PC-9 (cell line): ENCODE measurements around the gene TRIO. TPM values are rescaled to one million over a fixed set of nuclear protein-coding genes. Genes with fewer than 3 reads are reported as not detected.

ENCODE experiments used
- BruUV-seq: library from RNA; stranded (reverse); fragments of 400-500 nt; replicated peaks from 2 replicates; lab custom pipeline; 2021; lab: Mats Ljungman, UMichigan
- CTCF ChIA-PET: fragments of 300-600 bp; sonication (Branson Sonifier 250); formaldehyde crosslinking; loops from one replicate; lab custom pipeline; 2022; ENCODE audit warnings: antibody characterized with exemption; lab: Charles Lee
- POLR2A ChIA-PET: fragments of 300-600 bp; sonication (Branson Sonifier 250); formaldehyde crosslinking; loops from one replicate; lab custom pipeline; 2022; ENCODE audit warnings: antibody characterized with exemption; ENCODE audit not compliant: unreplicated experiment; lab: Charles Lee
- DNase-seq, 2 experiments: peaks; one replicate each; pipeline versions ENCODE4 v3.0.0 to v3.0.0-alpha.2; 2015 to 2022; ENCODE audit warnings: mixed read lengths in 1 of 2
- H2AFZ ChIP-seq: fragments of 200-600 bp; sonication (generic); 2 replicates; pipeline ENCODE4 v1.8.1; 2017; ENCODE audit warnings: antibody characterized with exemption
- H3F3A ChIP-seq: fragments of 200-600 bp; sonication (generic); 2 replicates; pipeline ENCODE4 v1.8.1; 2017; ENCODE audit warnings: antibody characterized with exemption, mild to moderate bottlenecking, low read depth; ENCODE audit not compliant: insufficient read depth
- H3K27ac ChIP-seq: fragments of 200-600 bp; sonication (generic); 2 replicates; pipeline ENCODE4 v1.6.1; 2016; ENCODE audit warnings: mixed run types
- H3K27me3 ChIP-seq: fragments of 200-600 bp; sonication (generic); 2 replicates; pipeline ENCODE4 v1.6.1; 2016; ENCODE audit warnings: low read depth, mixed run types; ENCODE audit not compliant: insufficient read depth
- H3K36me3 ChIP-seq: fragments of 200-600 bp; sonication (generic); 2 replicates; pipeline ENCODE4 v1.6.1; 2016; ENCODE audit warnings: low read depth, mixed run types
- H3K4me1 ChIP-seq: fragments of 200-600 bp; sonication (generic); replicated peaks from 2 replicates; pipeline ENCODE4 v1.6.1; 2016; ENCODE audit warnings: mixed run types; ENCODE audit not compliant: insufficient read depth
- H3K4me2 ChIP-seq: fragments of 200-600 bp; sonication (generic); 2 replicates; pipeline ENCODE4 v1.6.1; 2017; ENCODE audit warnings: mixed run types
- H3K4me3 ChIP-seq: fragments of 200-600 bp; sonication (generic); 2 replicates; pipeline ENCODE4 v1.6.1; 2016; ENCODE audit warnings: mixed run types
- H3K79me2 ChIP-seq: fragments of 200-600 bp; sonication (generic); 2 replicates; pipeline ENCODE4 v1.6.1; 2017; ENCODE audit warnings: low read depth, mixed run types
- H3K9me2 ChIP-seq: fragments of 200-600 bp; sonication (generic); 2 replicates; pipeline ENCODE4 v1.8.1; 2017; ENCODE audit warnings: mild to moderate bottlenecking; ENCODE audit not compliant: insufficient read depth
- H3K9me3 ChIP-seq: fragments of 200-600 bp; sonication (generic); 2 replicates; pipeline ENCODE4 v1.8.1; 2016; ENCODE audit warnings: low read depth; ENCODE audit not compliant: insufficient read depth
- H4K20me1 ChIP-seq: fragments of 200-600 bp; sonication (generic); 2 replicates; pipeline ENCODE4 v1.8.1; 2017; ENCODE audit not compliant: insufficient read depth
- EZH2 ChIP-seq: fragments of 200-600 bp; sonication (generic); IDR thresholded peaks from 2 replicates; pipeline ENCODE4 v1.8.0; 2017; ENCODE audit warnings: antibody characterized with exemption, low read depth
- intact Hi-C: fragments of 100-400 bp; cut with micrococcal nuclease; formaldehyde crosslinking; loops from one replicate; pipeline ENCODE4 v1.10.0; 2022; ENCODE audit not compliant: unreplicated experiment
- total RNA-seq: library from RNA; stranded (reverse); gene quantifications from 2 replicates; pipeline ENCODE4 v1.2.3, GENCODE V29; 2021
- TF ChIP-seq, protein P1 (sequence below): fragments of 200-600 bp; sonication (generic); conservative IDR thresholded peaks from 2 replicates; pipeline ENCODE4 v1.6.1; 2017; ENCODE audit warnings: mixed run types, antibody characterized with exemption, mild to moderate bottlenecking, moderate library complexity

TRIO gene
- total RNA-seq, 1 experiment from 2014 or later, result 596 TPM

DNA sequence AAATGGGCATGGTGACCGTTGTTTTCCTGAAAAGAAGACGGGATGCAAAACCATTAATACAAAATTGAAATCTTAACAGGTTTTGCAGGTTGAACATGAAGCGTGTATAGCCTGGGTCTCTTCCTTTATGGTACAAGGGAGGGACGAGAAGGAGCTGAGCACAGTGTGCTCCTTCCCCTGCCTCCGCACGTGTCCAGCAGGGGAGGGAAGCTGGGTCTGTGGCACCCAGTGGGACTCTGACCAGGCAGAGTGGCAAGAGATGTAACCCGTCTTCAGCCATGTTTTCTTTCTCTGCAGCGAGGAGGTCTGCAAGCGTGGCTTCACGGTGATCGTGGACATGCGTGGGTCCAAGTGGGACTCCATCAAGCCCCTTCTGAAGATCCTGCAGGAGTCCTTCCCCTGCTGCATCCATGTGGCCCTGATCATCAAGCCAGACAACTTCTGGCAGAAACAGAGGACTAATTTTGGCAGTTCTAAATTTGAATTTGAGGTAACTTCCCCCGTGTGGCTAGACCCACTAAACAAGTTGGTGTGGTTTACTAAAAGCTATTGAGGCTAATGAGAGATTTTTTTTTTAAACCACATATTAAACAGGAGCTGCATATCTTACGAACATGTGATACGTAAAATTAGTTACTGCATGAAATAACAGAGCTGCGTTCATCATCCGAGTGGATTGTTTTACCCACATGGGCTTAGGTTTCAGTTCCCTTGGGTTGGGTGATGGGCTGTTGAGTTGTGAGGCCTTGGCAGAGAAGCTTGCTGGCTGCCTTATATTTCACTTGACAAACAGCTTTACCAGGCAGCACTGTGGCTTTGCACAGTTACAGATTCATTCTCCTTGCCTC is 143.7 kb downstream of the TRIO start:
- H4K20me1 ChIP-seq, result peaks cover 10% of the 10 kb centered on the region; the same call in 1 of the 2 replicates
- ChIA-PET POLR2A (interaction anchor here (0.6 kb wide), 1 partner anchor 723 kb away, joined by 5 read pairs; no protein-coding TSS in a partner anchor), CTCF (no interaction called here)
- no peak overlapping the region for H3K4me3 ChIP-seq
- no peaks in the 10 kb centered on the region for H3K27me3 ChIP-seq
- H3K27ac ChIP-seq, result no peak overlapping the region
- peaks cover 40% of the 10 kb centered on the region for H3K79me2 ChIP-seq
- H3F3A ChIP-seq, result peaks cover 15% of the 10 kb centered on the region; the same call in 1 of the 2 replicates
- no peaks in the 10 kb centered on the region for H3K9me3 ChIP-seq
- H3K4me2 ChIP-seq, result no peak overlapping the region
- H2AFZ ChIP-seq, result no peak overlapping the region
- no TSS peak for BruUV-seq
- H3K9me2 ChIP-seq, result no peaks in the 10 kb centered on the region
- TF ChIP-seq, protein P1, sequence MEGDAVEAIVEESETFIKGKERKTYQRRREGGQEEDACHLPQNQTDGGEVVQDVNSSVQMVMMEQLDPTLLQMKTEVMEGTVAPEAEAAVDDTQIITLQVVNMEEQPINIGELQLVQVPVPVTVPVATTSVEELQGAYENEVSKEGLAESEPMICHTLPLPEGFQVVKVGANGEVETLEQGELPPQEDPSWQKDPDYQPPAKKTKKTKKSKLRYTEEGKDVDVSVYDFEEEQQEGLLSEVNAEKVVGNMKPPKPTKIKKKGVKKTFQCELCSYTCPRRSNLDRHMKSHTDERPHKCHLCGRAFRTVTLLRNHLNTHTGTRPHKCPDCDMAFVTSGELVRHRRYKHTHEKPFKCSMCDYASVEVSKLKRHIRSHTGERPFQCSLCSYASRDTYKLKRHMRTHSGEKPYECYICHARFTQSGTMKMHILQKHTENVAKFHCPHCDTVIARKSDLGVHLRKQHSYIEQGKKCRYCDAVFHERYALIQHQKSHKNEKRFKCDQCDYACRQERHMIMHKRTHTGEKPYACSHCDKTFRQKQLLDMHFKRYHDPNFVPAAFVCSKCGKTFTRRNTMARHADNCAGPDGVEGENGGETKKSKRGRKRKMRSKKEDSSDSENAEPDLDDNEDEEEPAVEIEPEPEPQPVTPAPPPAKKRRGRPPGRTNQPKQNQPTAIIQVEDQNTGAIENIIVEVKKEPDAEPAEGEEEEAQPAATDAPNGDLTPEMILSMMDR, result no peak
- TF ChIP-seq EZH2, result no peak
- intact Hi-C loops, result no loop called here
- H3K36me3 ChIP-seq, result peaks cover 39% of the 10 kb centered on the region
- DNase-seq, result no peak
- H3K4me1 ChIP-seq, result no peaks in the 10 kb centered on the region

DNA sequence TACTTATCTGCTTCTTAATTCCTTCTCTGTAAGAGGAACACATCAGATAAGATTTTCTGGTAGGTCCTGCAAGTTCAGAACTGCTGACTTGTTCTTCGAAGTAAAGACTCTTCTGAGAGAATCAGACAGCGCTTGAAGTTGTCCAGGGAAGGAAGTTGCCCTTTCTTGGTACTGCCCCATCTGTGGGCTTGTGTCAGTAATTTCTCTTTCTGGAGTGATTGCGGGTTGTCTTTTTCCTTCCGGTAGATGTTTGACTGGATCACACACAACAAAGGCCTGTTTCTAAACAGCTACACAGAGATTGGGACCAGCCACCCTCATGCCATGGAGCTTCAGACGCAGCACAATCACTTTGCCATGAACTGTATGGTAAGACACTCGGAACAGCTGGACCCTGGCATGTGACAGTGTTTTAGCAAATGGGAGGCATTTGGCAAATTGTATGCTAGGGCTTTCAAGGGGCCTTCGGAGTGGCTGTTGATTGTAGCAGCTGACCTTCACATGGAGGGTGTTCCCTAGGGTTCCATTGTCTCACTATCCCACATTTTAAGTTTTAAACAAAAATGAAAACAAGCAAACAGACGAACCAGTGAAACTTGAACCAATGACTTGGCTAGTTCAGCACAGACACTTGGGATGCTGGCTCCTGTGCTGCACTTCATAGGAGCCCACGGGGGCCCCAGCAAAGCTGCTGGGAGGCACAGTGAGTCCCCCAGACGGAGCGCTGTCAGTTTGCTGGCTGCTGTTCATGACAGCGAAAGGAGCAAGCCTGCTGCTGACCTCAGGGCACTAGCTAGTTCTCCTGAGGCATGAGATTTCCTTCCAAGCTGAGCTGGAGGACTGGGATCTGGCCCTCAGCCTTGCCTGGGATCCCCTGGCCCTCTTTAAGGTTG is 149.9 kb downstream of the TRIO start:
- H4K20me1 ChIP-seq, result 0 out of 2 replicates have a peak, but pooled peaks cover 9% of the 10 kb centered on the region
- H3K9me2 ChIP-seq, result no peaks in the 10 kb centered on the region
- CTCF ChIA-PET, result no interaction called here
- intact Hi-C loops, result no loop called here
- no peak overlapping the region for H3K4me3 ChIP-seq
- H3K4me2 ChIP-seq, result no peak overlapping the region
- H3K9me3 ChIP-seq, result no peaks in the 10 kb centered on the region
- no peak overlapping the region for H3K27ac ChIP-seq
- no peak for DNase-seq
- POLR2A ChIA-PET, result no interaction called here
- H3K4me1 ChIP-seq, result no peaks in the 10 kb centered on the region
- no peak overlapping the region for H2AFZ ChIP-seq
- no peak for TF ChIP-seq EZH2
- TF ChIP-seq, protein P1, result no peak
- peaks cover 36% of the 10 kb centered on the region for H3K36me3 ChIP-seq
- no peaks in the 10 kb centered on the region for H3K27me3 ChIP-seq
- BruUV-seq, result no TSS peak
- H3K79me2 ChIP-seq, result peaks cover 11% of the 10 kb centered on the region; the same call in 1 of the 2 replicates
- peaks cover 13% of the 10 kb centered on the region; the same call in 1 of the 2 replicates for H3F3A ChIP-seq

DNA sequence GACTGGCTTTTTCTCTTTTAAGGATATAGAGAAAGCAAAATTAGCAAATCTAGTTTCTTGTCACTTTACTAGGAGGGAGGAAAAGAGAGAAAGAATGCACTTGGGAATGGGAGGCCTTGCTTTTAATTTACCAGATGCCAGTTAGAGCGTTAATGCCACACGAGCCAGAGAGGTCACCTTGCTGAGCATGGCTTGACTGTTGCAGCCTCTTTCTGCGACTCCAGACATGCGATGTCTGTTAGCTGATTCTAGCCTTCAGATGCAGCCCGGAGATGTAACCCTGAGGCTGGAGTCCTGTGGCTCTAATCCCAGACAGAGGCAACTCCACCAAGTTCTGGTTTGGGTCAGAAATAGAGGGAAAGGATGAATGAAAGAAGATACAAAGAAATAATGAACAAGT is 152.5 kb downstream of the TRIO start:
- no TSS peak for BruUV-seq
- Histone ChIP-seq H3F3A (peaks cover 17% of the 10 kb centered on the region; the same call in 1 of the 2 replicates), H3K4me3 (no peak overlapping the region), H2AFZ (no peak overlapping the region), H3K27me3 (no peaks in the 10 kb centered on the region), H3K4me2 (no peak overlapping the region), H3K9me2 (no peaks in the 10 kb centered on the region), H3K36me3 (peaks cover 26% of the 10 kb centered on the region; the same call in 1 of the 2 replicates), H3K9me3 (no peaks in the 10 kb centered on the region), H3K79me2 (peaks cover 6% of the 10 kb centered on the region; the same call in 1 of the 2 replicates), H4K20me1 (0 out of 2 replicates have a peak, but pooled peaks cover 5% of the 10 kb centered on the region), H3K4me1 (no peaks in the 10 kb centered on the region), H3K27ac (no peak overlapping the region)
- intact Hi-C loops, result no loop called here
- ChIA-PET POLR2A (no interaction called here), CTCF (no interaction called here)
- TF ChIP-seq, protein P1, result no peak
- TF ChIP-seq EZH2, result no peak
- no peak for DNase-seq
